Measurements from ENCODE around the gene GJC2. TPM values are rescaled to one million over a fixed set of nuclear protein-coding genes. Genes with fewer than 3 reads are reported as not detected.

GJC2 gene
- polyA plus RNA-seq, 3 donors = 0.15 TPM; not detected in 2

- no peak overlapping the region for H3K4me2 ChIP-seq (replicated peaks; ENCODE audit: extremely low read depth, low read length, poor library complexity, severe bottlenecking)
- no peak overlapping the region for H3K9ac ChIP-seq (ENCODE audit: insufficient read depth, low read length, poor library complexity, severe bottlenecking)
- no peak overlapping the region for H2AFZ ChIP-seq (ENCODE audit: insufficient read depth, low read depth, low read length, poor library complexity, severe bottlenecking)
- no peaks in the 10 kb centered on the region for H3K36me3 ChIP-seq (replicated peaks in 1 of 2; ENCODE audit: control insufficient read depth in 1 of 2, insufficient read depth in 2 of 2, low read length in 2 of 2)
- Mint-ChIP-seq H3K27ac (no peak overlapping the region), H3K9me3 (no peaks in the 10 kb centered on the region), H3K36me3 (no peaks in the 10 kb centered on the region), H3K4me3 (no peak overlapping the region), H3K4me1 (peaks cover 6% of the 10 kb centered on the region), H3K27me3 (ENCODE audit: low read depth in 3 of 3) (peaks cover 1 to 24% (median 15%) of the 10 kb centered on the region in 3 donors)
- no peaks in the 10 kb centered on the region for H3K9me3 ChIP-seq (replicated peaks in 1 of 2; ENCODE audit: control insufficient read depth in 1 of 2, insufficient read depth in 1 of 2, low read length in 2 of 2)
- H3K27ac ChIP-seq (ENCODE audit: low read depth in 1 of 2, low read length in 2 of 2) = no peak overlapping the region
- H3K4me3 ChIP-seq (replicated peaks in 1 of 3; ENCODE audit: low read depth in 2 of 3, low read length in 3 of 3) = no peak overlapping the region
- peaks cover 0 to 9% of the 10 kb centered on the region in 2 donors for H3K27me3 ChIP-seq (ENCODE audit: control insufficient read depth in 2 of 2, insufficient read depth in 2 of 2, low read length in 2 of 2)
- H3K4me1 ChIP-seq (ENCODE audit: control insufficient read depth in 1 of 2, insufficient read depth in 2 of 2, low read length in 2 of 2) = peaks cover 5% of the 10 kb centered on the region in 2 donors
- H4K20me1 ChIP-seq (ENCODE audit: insufficient read depth, low read length) = no peaks in the 10 kb centered on the region
- no peaks in the 10 kb centered on the region for H3K79me2 ChIP-seq (ENCODE audit: insufficient read depth, low read length)
- TF ChIP-seq, protein P1, sequence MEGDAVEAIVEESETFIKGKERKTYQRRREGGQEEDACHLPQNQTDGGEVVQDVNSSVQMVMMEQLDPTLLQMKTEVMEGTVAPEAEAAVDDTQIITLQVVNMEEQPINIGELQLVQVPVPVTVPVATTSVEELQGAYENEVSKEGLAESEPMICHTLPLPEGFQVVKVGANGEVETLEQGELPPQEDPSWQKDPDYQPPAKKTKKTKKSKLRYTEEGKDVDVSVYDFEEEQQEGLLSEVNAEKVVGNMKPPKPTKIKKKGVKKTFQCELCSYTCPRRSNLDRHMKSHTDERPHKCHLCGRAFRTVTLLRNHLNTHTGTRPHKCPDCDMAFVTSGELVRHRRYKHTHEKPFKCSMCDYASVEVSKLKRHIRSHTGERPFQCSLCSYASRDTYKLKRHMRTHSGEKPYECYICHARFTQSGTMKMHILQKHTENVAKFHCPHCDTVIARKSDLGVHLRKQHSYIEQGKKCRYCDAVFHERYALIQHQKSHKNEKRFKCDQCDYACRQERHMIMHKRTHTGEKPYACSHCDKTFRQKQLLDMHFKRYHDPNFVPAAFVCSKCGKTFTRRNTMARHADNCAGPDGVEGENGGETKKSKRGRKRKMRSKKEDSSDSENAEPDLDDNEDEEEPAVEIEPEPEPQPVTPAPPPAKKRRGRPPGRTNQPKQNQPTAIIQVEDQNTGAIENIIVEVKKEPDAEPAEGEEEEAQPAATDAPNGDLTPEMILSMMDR (IDR thresholded peaks at IDR 0.05) = no peak
- 81% methylated on average over 29 of the region's 43 CpGs for WGBS (ENCODE audit: insufficient coverage)
- DNase-seq = no peak
- intact Hi-C loops (cut with micrococcal nuclease) = no loop called here
Observed at GRCh38 chr1:228157729-228158126, 8.0 kb downstream of the GJC2 start.

GRCh38 chr1:228158151-228159007, 8.6 kb downstream of the GJC2 start:
- H3K4me3 ChIP-seq (replicated peaks in 1 of 3; ENCODE audit: low read depth in 2 of 3, low read length in 3 of 3) = no peak overlapping the region
- Mint-ChIP-seq H3K27me3 (ENCODE audit: low read depth in 3 of 3) (peaks cover 1 to 31% (median 20%) of the 10 kb centered on the region in 3 donors), H3K36me3 (no peaks in the 10 kb centered on the region), H3K9me3 (no peaks in the 10 kb centered on the region), H3K4me3 (no peak overlapping the region), H3K4me1 (peaks cover 13% of the 10 kb centered on the region), H3K27ac (no peak overlapping the region)
- WGBS (ENCODE audit: insufficient coverage) = 95% methylated on average over 86 of the region's 98 CpGs
- H3K27me3 ChIP-seq (ENCODE audit: control insufficient read depth in 2 of 2, insufficient read depth in 2 of 2, low read length in 2 of 2) = peaks cover 0 to 16% of the 10 kb centered on the region in 2 donors
- H4K20me1 ChIP-seq (ENCODE audit: insufficient read depth, low read length) = no peaks in the 10 kb centered on the region
- H3K79me2 ChIP-seq (ENCODE audit: insufficient read depth, low read length) = no peaks in the 10 kb centered on the region
- no peaks in the 10 kb centered on the region for H3K36me3 ChIP-seq (replicated peaks in 1 of 2; ENCODE audit: control insufficient read depth in 1 of 2, insufficient read depth in 2 of 2, low read length in 2 of 2)
- no peak overlapping the region for H2AFZ ChIP-seq (ENCODE audit: insufficient read depth, low read depth, low read length, poor library complexity, severe bottlenecking)
- no peak for DNase-seq
- TF ChIP-seq, protein P1 (IDR thresholded peaks at IDR 0.05) = no peak
- no peak overlapping the region for H3K9ac ChIP-seq (ENCODE audit: insufficient read depth, low read length, poor library complexity, severe bottlenecking)
- no peaks in the 10 kb centered on the region for H3K9me3 ChIP-seq (replicated peaks in 1 of 2; ENCODE audit: control insufficient read depth in 1 of 2, insufficient read depth in 1 of 2, low read length in 2 of 2)
- H3K4me2 ChIP-seq (replicated peaks; ENCODE audit: extremely low read depth, low read length, poor library complexity, severe bottlenecking) = no peak overlapping the region
- intact Hi-C loops (cut with micrococcal nuclease) = no loop called here
- H3K4me1 ChIP-seq (ENCODE audit: control insufficient read depth in 1 of 2, insufficient read depth in 2 of 2, low read length in 2 of 2) = peaks cover 11 to 12% of the 10 kb centered on the region in 2 donors
- H3K27ac ChIP-seq (ENCODE audit: low read depth in 1 of 2, low read length in 2 of 2) = no peak overlapping the region

Measured in CD14-positive monocyte (primary cell).